Stimulated activated CD8-positive, alpha-beta memory T cell treated with anti-CD3 and anti-CD28 coated beads, Interleukin-4, amount 100 ng/mL, for 24 hours (primary cell): ENCODE measurements around the gene BCORL1.

Source experiments
- DNase-seq: peaks from one replicate; pipeline ENCODE4 v3.0.0-alpha.2; 2020; ENCODE audit warnings: low read depth

Gene BCORL1

GRCh38 chrX:129982300-129983251 is at the start of gene BCORL1:
Gene BCORL1, plus strand, starts transcription at chrX:129982635. Its CDS starts 22,597 bp downstream, at chrX:130005232.
- peak; percentile 77 for DNase-seq

GRCh38 chrX:129932821-129933321 is 49.6 kb upstream of the BCORL1 start:
- DNase-seq = no peak

- DNase-seq = no peak
Observed at GRCh38 chrX:129933700-129934099, 48.7 kb upstream of the BCORL1 start.

- no peak for DNase-seq
Observed at GRCh38 chrX:129934461-129934860, 48.0 kb upstream of the BCORL1 start.

- no peak for DNase-seq
Observed at GRCh38 chrX:129934952-129935351, 47.5 kb upstream of the BCORL1 start.

- no peak for DNase-seq
Observed at GRCh38 chrX:129938081-129938480, 44.4 kb upstream of the BCORL1 start.

GRCh38 chrX:129939986-129940385 is 42.4 kb upstream of the BCORL1 start:
- no peak for DNase-seq

- DNase-seq = no peak
Observed at GRCh38 chrX:129940721-129941120, 41.7 kb upstream of the BCORL1 start.

- no peak for DNase-seq
Observed at GRCh38 chrX:129945131-129945530, 37.3 kb upstream of the BCORL1 start.

- DNase-seq = no peak
Observed at GRCh38 chrX:129953334-129953648, 29.1 kb upstream of the BCORL1 start.

- no peak for DNase-seq
Observed at GRCh38 chrX:129953881-129954280, 28.6 kb upstream of the BCORL1 start.

- DNase-seq = no peak
Observed at GRCh38 chrX:129954804-129955203, 27.6 kb upstream of the BCORL1 start.

- DNase-seq = no peak
Observed at GRCh38 chrX:129955682-129956081, 26.8 kb upstream of the BCORL1 start.

GRCh38 chrX:129956145-129956544 is 26.3 kb upstream of the BCORL1 start:
- no peak for DNase-seq

GRCh38 chrX:129956765-129957164 is 25.7 kb upstream of the BCORL1 start:
- DNase-seq = no peak

GRCh38 chrX:129957241-129958082 is 25.0 kb upstream of the BCORL1 start:
- peak; percentile 25 for DNase-seq

GRCh38 chrX:129958083-129958465 is 24.4 kb upstream of the BCORL1 start:
- no peak for DNase-seq

GRCh38 chrX:129958814-129959492 is 23.5 kb upstream of the BCORL1 start:
- no peak for DNase-seq

- DNase-seq = no peak
Observed at GRCh38 chrX:129959493-129959832, 23.0 kb upstream of the BCORL1 start.

GRCh38 chrX:129961180-129962083 is 21.0 kb upstream of the BCORL1 start:
- DNase-seq = peak; percentile 52

- DNase-seq = no peak
Observed at GRCh38 chrX:129963729-129964128, 18.7 kb upstream of the BCORL1 start.
